HUES64 (cell line): ENCODE measurements around the gene CEP70.
"Not testable (repeated sequence)": the region's sequence is repeated elsewhere in the genome, so short reads cannot be mapped to it uniquely, and the experiment has no call there.

Experiments
- H3K27ac ChIP-seq: 2 replicates; pipeline ENCODE4 v1.7.0; 2013; ENCODE audit warnings: low read depth, low read length, inconsistent platforms
- H3K27me3 ChIP-seq: 2 replicates; pipeline ENCODE4 v1.6.1; 2013; ENCODE audit warnings: mild to moderate bottlenecking, low read length; ENCODE audit not compliant: insufficient read depth
- H3K36me3 ChIP-seq: 2 replicates; pipeline ENCODE4 v1.6.1; 2013; ENCODE audit warnings: mild to moderate bottlenecking, low read length; ENCODE audit not compliant: insufficient read depth
- H3K4me1 ChIP-seq: 2 replicates; pipeline ENCODE4 v1.6.1; 2013; ENCODE audit warnings: mild to moderate bottlenecking, low read length, moderate library complexity; ENCODE audit not compliant: insufficient read depth
- H3K4me3 ChIP-seq: 2 replicates; pipeline ENCODE4 v1.5.1; 2013; ENCODE audit warnings: mild to moderate bottlenecking, low read length, moderate library complexity
- H3K9ac ChIP-seq: 2 replicates; pipeline ENCODE4 v1.6.1; 2013; ENCODE audit warnings: mild to moderate bottlenecking, low read depth, low read length
- H3K9me3 ChIP-seq: 2 replicates; pipeline ENCODE4 v1.6.1; 2013; ENCODE audit warnings: low read depth, low read length; ENCODE audit not compliant: insufficient read depth
- WGBS: fragments of 150-250, 120-280 bp; methylation state at CpG from one replicate; pipeline ENCODE4 v1.1.7; 2013; ENCODE audit warnings: missing lambda C conversion rate; 5-methylcytosine and 5-hydroxymethylcytosine counted together

Gene CEP70

GRCh38 chr3:138458774-138459499 is 135.1 kb downstream of the CEP70 start:
- Histone ChIP-seq H3K36me3 (no peaks in the 10 kb centered on the region), H3K9ac (no peak overlapping the region)
- WGBS, result 88% methylated on average over 9 of the region's 9 CpGs

GRCh38 chr3:138457863-138458735 is 136.0 kb downstream of the CEP70 start:
- WGBS, result 80% methylated on average over 11 of the region's 11 CpGs

More at GRCh38 chr3:138458774-138459499, 135.1 kb downstream of the CEP70 start:
- H3K4me3 ChIP-seq, result no peak overlapping the region
- H3K9me3 ChIP-seq, result no peaks in the 10 kb centered on the region
- no peaks in the 10 kb centered on the region for H3K4me1 ChIP-seq
- no peak overlapping the region for H3K27ac ChIP-seq
- no peaks in the 10 kb centered on the region for H3K27me3 ChIP-seq

GRCh38 chr3:138456961-138457862 is 136.8 kb downstream of the CEP70 start:
- no peaks in the 10 kb centered on the region for H3K36me3 ChIP-seq
- 89% methylated on average over 13 of the region's 13 CpGs for WGBS
- H3K27ac ChIP-seq, result no peak overlapping the region

More at GRCh38 chr3:138457863-138458735, 136.0 kb downstream of the CEP70 start:
- Histone ChIP-seq H3K4me3 (no peak overlapping the region), H3K9ac (no peak overlapping the region), H3K27me3 (no peaks in the 10 kb centered on the region), H3K36me3 (no peaks in the 10 kb centered on the region), H3K4me1 (no peaks in the 10 kb centered on the region), H3K9me3 (no peaks in the 10 kb centered on the region), H3K27ac (no peak overlapping the region)

GRCh38 chr3:138455801-138456716 is 138.0 kb downstream of the CEP70 start:
- no peaks in the 10 kb centered on the region for H3K9me3 ChIP-seq
- H3K36me3 ChIP-seq, result no peaks in the 10 kb centered on the region
- H3K27me3 ChIP-seq, result no peaks in the 10 kb centered on the region
- no peak overlapping the region for H3K27ac ChIP-seq
- no peak overlapping the region for H3K9ac ChIP-seq
- 0 out of 2 replicates have a peak, but pooled peaks cover 3% of the 10 kb centered on the region for H3K4me1 ChIP-seq
- H3K4me3 ChIP-seq, result no peak overlapping the region
- 92% methylated on average over 13 of the region's 13 CpGs for WGBS

More at GRCh38 chr3:138456961-138457862, 136.8 kb downstream of the CEP70 start:
- Histone ChIP-seq H3K9me3 (no peaks in the 10 kb centered on the region), H3K4me1 (0 out of 2 replicates have a peak, but pooled peaks cover under 1% of the 10 kb centered on the region), H3K4me3 (no peak overlapping the region), H3K27me3 (no peaks in the 10 kb centered on the region), H3K9ac (no peak overlapping the region)

GRCh38 chr3:138453940-138454339 is 140.1 kb downstream of the CEP70 start:
- H3K27me3 ChIP-seq, H3K9ac ChIP-seq, H3K4me1 ChIP-seq, H3K9me3 ChIP-seq, H3K27ac ChIP-seq, H3K36me3 ChIP-seq, H3K4me3 ChIP-seq: not testable (repeated sequence)
- WGBS, result 87% methylated on average over 8 of the region's 8 CpGs

- H3K27ac ChIP-seq, result no peak overlapping the region
- no peak overlapping the region for H3K9ac ChIP-seq
- no peaks in the 10 kb centered on the region for H3K27me3 ChIP-seq
- H3K4me1 ChIP-seq, result 0 out of 2 replicates have a peak, but pooled peaks cover 8% of the 10 kb centered on the region
- 82% methylated on average over 6 of the region's 6 CpGs for WGBS
- H3K9me3 ChIP-seq, result no peaks in the 10 kb centered on the region
- no peaks in the 10 kb centered on the region for H3K36me3 ChIP-seq
- no peak overlapping the region for H3K4me3 ChIP-seq
Observed at GRCh38 chr3:138452436-138452835, 141.6 kb downstream of the CEP70 start.

- no peak overlapping the region for H3K4me3 ChIP-seq
- no peaks in the 10 kb centered on the region for H3K27me3 ChIP-seq
- H3K9ac ChIP-seq, result no peak overlapping the region
- H3K9me3 ChIP-seq, result no peaks in the 10 kb centered on the region
- WGBS, result 89% methylated on average over 43 of the region's 43 CpGs
- H3K4me1 ChIP-seq, result 0 out of 2 replicates have a peak, but pooled peaks cover 8% of the 10 kb centered on the region
- H3K36me3 ChIP-seq, result no peaks in the 10 kb centered on the region
- H3K27ac ChIP-seq, result no peak overlapping the region
Observed at GRCh38 chr3:138451595-138452162, 142.4 kb downstream of the CEP70 start.

GRCh38 chr3:138450704-138451424 is 143.2 kb downstream of the CEP70 start:
- no peaks in the 10 kb centered on the region for H3K9me3 ChIP-seq
- H3K9ac ChIP-seq, result no peak overlapping the region
- 0 out of 2 replicates have a peak, but pooled peaks cover 8% of the 10 kb centered on the region for H3K4me1 ChIP-seq
- no peaks in the 10 kb centered on the region for H3K36me3 ChIP-seq
- H3K4me3 ChIP-seq, result no peak overlapping the region
- H3K27ac ChIP-seq, result no peak overlapping the region
- WGBS, result 89% methylated on average over 6 of the region's 6 CpGs
- H3K27me3 ChIP-seq, result no peaks in the 10 kb centered on the region

GRCh38 chr3:138450181-138450580 is 143.9 kb downstream of the CEP70 start:
- Histone ChIP-seq H3K36me3 (no peaks in the 10 kb centered on the region), H3K27ac (no peak overlapping the region), H3K4me1 (0 out of 2 replicates have a peak, but pooled peaks cover 8% of the 10 kb centered on the region), H3K27me3 (no peaks in the 10 kb centered on the region), H3K9me3 (no peaks in the 10 kb centered on the region), H3K9ac (no peak overlapping the region), H3K4me3 (no peak overlapping the region)
- WGBS, result 93% methylated on average over 7 of the region's 7 CpGs
